ENCODE results near the gene PPFIA1.

- TF ChIP-seq CTCF (IDR thresholded peaks at IDR 0.05), result no peak
- no peak for TF ChIP-seq REST (IDR thresholded peaks at IDR 0.05)
- no peak for TF ChIP-seq RAD21 (conservative IDR thresholded peaks at IDR 0.05 in 1 of 2, IDR thresholded peaks at IDR 0.05 in 1 of 2)
- TF ChIP-seq POLR2A (IDR thresholded peaks at IDR 0.05; ENCODE audit: low read length), result no peak
- no peak for TF ChIP-seq SREBF2 (IDR thresholded peaks at IDR 0.05)
- no peak for TF ChIP-seq MAFK (IDR thresholded peaks at IDR 0.05; ENCODE audit: partially characterized antibody)
- TF ChIP-seq MYC (IDR thresholded peaks at IDR 0.05; ENCODE audit: borderline replicate concordance, low read length), result no peak
- no peak for TF ChIP-seq SMC3 (IDR thresholded peaks at IDR 0.05)
- no peak for TF ChIP-seq HOXB13 (CRISPR knock-in tag; IDR thresholded peaks at IDR 0.05; ENCODE audit: low read depth)
- no peak for TF ChIP-seq FOSL2 (IDR thresholded peaks at IDR 0.05)
- no peak for TF ChIP-seq FOSL2 (CRISPR knock-in tag; IDR thresholded peaks at IDR 0.05)
- no peak for TF ChIP-seq CEBPB (IDR thresholded peaks at IDR 0.05)
- no peak for TF ChIP-seq MAX (IDR thresholded peaks at IDR 0.05)
- no peak for TF ChIP-seq PBX3 (IDR thresholded peaks at IDR 0.05)
These were observed 140.1 kb downstream of the PPFIA1 start for GRCh38 chr11:70410276-70411205.
